HCT116 (cell line): Measurements from ENCODE around the gene DPY19L3.

ENCODE experiments used
- CTCF ChIP-seq, 3 experiments: fragments of 200-600 bp in 1 of 3; sonication (generic) in 1 of 3; IDR thresholded peaks in 2 of 3; conservative IDR thresholded peaks in 1 of 3; 2 replicates each; pipeline ENCODE4 v1.5.1; 2012 to 2017; ENCODE audit warnings: low read depth in 2 of 3, low read length in 2 of 3, antibody characterized with exemption in 1 of 3, borderline replicate concordance in 1 of 3, control low read depth in 1 of 3, mild to moderate bottlenecking in 1 of 3, mixed read lengths in 1 of 3, mixed run types in 1 of 3, moderate library complexity in 1 of 3; ENCODE audit not compliant: insufficient read depth in 1 of 3
- ELF1 ChIP-seq: IDR thresholded peaks from 2 replicates; pipeline ENCODE4 v1.6.1; 2012; ENCODE audit warnings: low read depth, borderline replicate concordance
- POLR2A ChIP-seq: IDR thresholded peaks from 2 replicates; pipeline ENCODE4 v1.7.0; 2011; ENCODE audit warnings: borderline replicate concordance; ENCODE audit not compliant: insufficient read depth, insufficient read length; ENCODE audit errors: extremely low read depth
- POLR2AphosphoS5 ChIP-seq: IDR thresholded peaks from 2 replicates; pipeline ENCODE4 v1.6.1; 2011; ENCODE audit warnings: mild to moderate bottlenecking, low read depth, low read length, moderate library complexity
- SRF ChIP-seq: IDR thresholded peaks from 2 replicates; pipeline ENCODE4 v1.6.1; 2012; ENCODE audit warnings: low read depth
- ZNF274 ChIP-seq: fragments of 200-500 bp; sonication (Bioruptor generic); IDR thresholded peaks from 2 replicates; pipeline ENCODE4 v1.6.1; 2014; ENCODE audit warnings: mild to moderate bottlenecking, low read depth, low read length, inconsistent platforms

GRCh38 chr19:32363175-32363574, 42.4 kb upstream of the DPY19L3 start:
- TF ChIP-seq ELF1 (no peak), CTCF (IDR thresholded peaks at IDR 0.05 in 2 of 3, conservative IDR thresholded peaks at IDR 0.05 in 1 of 3; ENCODE audit: borderline replicate concordance in 1 of 3, insufficient read depth in 1 of 3, low read depth in 2 of 3, low read length in 2 of 3) (no peak), POLR2AphosphoS5 (no peak), POLR2A (no peak), SRF (no peak), ZNF274 (no peak)
